Measurements from ENCODE around the gene CCDC69.

DNA sequence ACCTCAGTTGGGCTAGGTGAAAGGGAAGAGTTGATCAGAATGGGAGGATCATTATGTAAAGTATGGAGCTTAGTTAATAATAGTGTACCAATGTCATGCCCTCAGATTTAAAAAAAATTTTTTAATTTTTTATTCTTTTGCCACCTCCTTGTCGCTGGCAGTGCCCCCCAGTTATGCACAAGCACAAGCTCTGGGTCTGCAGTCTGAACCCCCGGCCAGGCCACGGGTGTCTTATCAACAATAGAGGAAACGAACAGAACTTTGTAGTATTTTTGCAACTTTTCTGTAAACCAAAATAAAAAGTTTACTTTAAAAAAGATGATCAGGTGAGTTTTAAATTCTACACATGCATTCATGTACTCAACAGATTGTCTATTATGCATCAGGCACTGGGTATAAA lies 27.7 kb upstream of the CCDC69 start:
- TF ChIP-seq, protein P1, sequence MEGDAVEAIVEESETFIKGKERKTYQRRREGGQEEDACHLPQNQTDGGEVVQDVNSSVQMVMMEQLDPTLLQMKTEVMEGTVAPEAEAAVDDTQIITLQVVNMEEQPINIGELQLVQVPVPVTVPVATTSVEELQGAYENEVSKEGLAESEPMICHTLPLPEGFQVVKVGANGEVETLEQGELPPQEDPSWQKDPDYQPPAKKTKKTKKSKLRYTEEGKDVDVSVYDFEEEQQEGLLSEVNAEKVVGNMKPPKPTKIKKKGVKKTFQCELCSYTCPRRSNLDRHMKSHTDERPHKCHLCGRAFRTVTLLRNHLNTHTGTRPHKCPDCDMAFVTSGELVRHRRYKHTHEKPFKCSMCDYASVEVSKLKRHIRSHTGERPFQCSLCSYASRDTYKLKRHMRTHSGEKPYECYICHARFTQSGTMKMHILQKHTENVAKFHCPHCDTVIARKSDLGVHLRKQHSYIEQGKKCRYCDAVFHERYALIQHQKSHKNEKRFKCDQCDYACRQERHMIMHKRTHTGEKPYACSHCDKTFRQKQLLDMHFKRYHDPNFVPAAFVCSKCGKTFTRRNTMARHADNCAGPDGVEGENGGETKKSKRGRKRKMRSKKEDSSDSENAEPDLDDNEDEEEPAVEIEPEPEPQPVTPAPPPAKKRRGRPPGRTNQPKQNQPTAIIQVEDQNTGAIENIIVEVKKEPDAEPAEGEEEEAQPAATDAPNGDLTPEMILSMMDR (IDR thresholded peaks at IDR 0.05): no peak
- TF ChIP-seq POLR2A (IDR thresholded peaks at IDR 0.05): no peak
